Measurements from ENCODE around the gene TRMT5.

DNA sequence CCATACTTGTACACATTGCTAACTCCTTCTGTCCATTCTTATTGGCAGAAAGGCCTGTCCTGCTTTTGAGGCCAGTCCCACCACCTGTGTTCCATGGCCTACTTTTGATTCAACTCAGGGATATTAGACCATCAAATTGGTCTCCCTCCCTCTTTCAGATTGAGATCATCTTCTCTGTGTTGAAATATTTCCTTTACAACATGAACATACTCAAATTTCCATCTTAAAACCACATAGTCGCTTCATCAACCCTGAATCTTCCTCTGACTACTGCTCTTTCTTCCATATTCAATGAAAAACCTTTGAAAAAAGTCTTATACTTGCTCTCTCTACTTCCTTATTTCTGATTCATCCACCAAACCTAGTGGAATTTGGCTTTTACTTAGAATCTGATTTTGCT lies 34.9 kb downstream of the TRMT5 start:
- TF ChIP-seq, protein P1, sequence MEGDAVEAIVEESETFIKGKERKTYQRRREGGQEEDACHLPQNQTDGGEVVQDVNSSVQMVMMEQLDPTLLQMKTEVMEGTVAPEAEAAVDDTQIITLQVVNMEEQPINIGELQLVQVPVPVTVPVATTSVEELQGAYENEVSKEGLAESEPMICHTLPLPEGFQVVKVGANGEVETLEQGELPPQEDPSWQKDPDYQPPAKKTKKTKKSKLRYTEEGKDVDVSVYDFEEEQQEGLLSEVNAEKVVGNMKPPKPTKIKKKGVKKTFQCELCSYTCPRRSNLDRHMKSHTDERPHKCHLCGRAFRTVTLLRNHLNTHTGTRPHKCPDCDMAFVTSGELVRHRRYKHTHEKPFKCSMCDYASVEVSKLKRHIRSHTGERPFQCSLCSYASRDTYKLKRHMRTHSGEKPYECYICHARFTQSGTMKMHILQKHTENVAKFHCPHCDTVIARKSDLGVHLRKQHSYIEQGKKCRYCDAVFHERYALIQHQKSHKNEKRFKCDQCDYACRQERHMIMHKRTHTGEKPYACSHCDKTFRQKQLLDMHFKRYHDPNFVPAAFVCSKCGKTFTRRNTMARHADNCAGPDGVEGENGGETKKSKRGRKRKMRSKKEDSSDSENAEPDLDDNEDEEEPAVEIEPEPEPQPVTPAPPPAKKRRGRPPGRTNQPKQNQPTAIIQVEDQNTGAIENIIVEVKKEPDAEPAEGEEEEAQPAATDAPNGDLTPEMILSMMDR (IDR thresholded peaks at IDR 0.05) = no peak
- TF ChIP-seq EP300 (IDR thresholded peaks at IDR 0.05) = no peak
